ENCODE data around the gene TFDP1.

- TF ChIP-seq POLR2AphosphoS5 (IDR thresholded peaks at IDR 0.05) (no peak), POLR2A (IDR thresholded peaks at IDR 0.05) (no peak), EP300 (IDR thresholded peaks at IDR 0.05) (no peak), CTCF (IDR thresholded peaks at IDR 0.05) (no peak)
Measured at GRCh38 chr13:113609616-113610015, 25.1 kb downstream of the TFDP1 start.

Measured in gastroesophageal sphincter (tissue), 3 donors.